Activated T-helper 9 cell treated with anti-CD3 and anti-CD28 coated beads, Interleukin-2, amount 50 U/mL, for 16 hours (primary cell): ENCODE results near the gene CYB5R3.

Source experiments
- DNase-seq: peaks from one replicate; pipeline ENCODE4 v3.0.0-alpha.2; 2020; ENCODE audit warnings: low read depth

The CYB5R3 gene

GRCh38 chr22:42645341-42645937 lies 3.8 kb downstream of the CYB5R3 start:
- DNase-seq = no peak

GRCh38 chr22:42644422-42645340 lies 4.5 kb downstream of the CYB5R3 start:
- no peak for DNase-seq

GRCh38 chr22:42643634-42644421 lies 5.4 kb downstream of the CYB5R3 start:
- no peak for DNase-seq

- no peak for DNase-seq
Measured at GRCh38 chr22:42642806-42643633, 6.2 kb downstream of the CYB5R3 start.

- no peak for DNase-seq
Measured at GRCh38 chr22:42641801-42642413, 7.3 kb downstream of the CYB5R3 start.

GRCh38 chr22:42639541-42640241 lies 9.5 kb downstream of the CYB5R3 start:
- DNase-seq = no peak

GRCh38 chr22:42637555-42637954 lies 11.6 kb downstream of the CYB5R3 start:
- no peak for DNase-seq

- no peak for DNase-seq
Measured at GRCh38 chr22:42636506-42636905, 12.7 kb downstream of the CYB5R3 start.

- DNase-seq = no peak
Measured at GRCh38 chr22:42635531-42635930, 13.7 kb downstream of the CYB5R3 start.

- DNase-seq = no peak
Measured at GRCh38 chr22:42633013-42633412, 16.2 kb downstream of the CYB5R3 start.

GRCh38 chr22:42632096-42632495 lies 17.1 kb downstream of the CYB5R3 start:
- DNase-seq = no peak

GRCh38 chr22:42630901-42631602 lies 18.1 kb downstream of the CYB5R3 start:
- no peak for DNase-seq

GRCh38 chr22:42630211-42630610 lies 19.0 kb downstream of the CYB5R3 start:
- DNase-seq = no peak

- DNase-seq = no peak
Measured at GRCh38 chr22:42627981-42628380, 21.2 kb downstream of the CYB5R3 start.

GRCh38 chr22:42626951-42627625 lies 22.1 kb downstream of the CYB5R3 start:
- DNase-seq = no peak

- no peak for DNase-seq
Measured at GRCh38 chr22:42626431-42626830, 22.8 kb downstream of the CYB5R3 start.

GRCh38 chr22:42625416-42625815 lies 23.8 kb downstream of the CYB5R3 start:
- DNase-seq = no peak

GRCh38 chr22:42624551-42625106 lies 24.6 kb downstream of the CYB5R3 start:
- DNase-seq = no peak
